Kidney (tissue), 14 donors: ENCODE results near the gene ADGRD1. TPM values are rescaled to one million over a fixed set of nuclear protein-coding genes. Genes with fewer than 3 reads are reported as not detected.

Experiments used
- DNase-seq, 5 donors: peaks; one replicate each; pipeline ENCODE4 v3.0.0-alpha.2; 2013 to 2020
- FAIRE-seq: peaks from 2 replicates; lab custom pipeline; 2012; peaks lifted over from hg19 to GRCh38; lab: Jason Lieb, UNC
- H3K27ac ChIP-seq, 2 donors: one replicate each; pipeline ENCODE4 v1.7.0; 2013; ENCODE audit warnings: low read depth in 2 of 2, low read length in 2 of 2, inconsistent platforms in 1 of 2
- H3K27me3 ChIP-seq: one replicate; pipeline ENCODE4 v1.7.1; 2013; ENCODE audit warnings: low read length, inconsistent platforms; ENCODE audit not compliant: control insufficient read depth, insufficient read depth
- H3K36me3 ChIP-seq, 3 donors: one replicate each; pipeline versions ENCODE4 v1.7.0 to v1.7.1; 2013; ENCODE audit warnings: low read length in 3 of 3, control low read depth in 1 of 3, inconsistent platforms in 1 of 3; ENCODE audit not compliant: insufficient read depth in 3 of 3, control insufficient read depth in 2 of 3
- H3K4me1 ChIP-seq, 3 donors: one replicate each; pipeline versions ENCODE4 v1.7.0 to v1.7.1; 2013; ENCODE audit warnings: low read length in 3 of 3, inconsistent platforms in 1 of 3, low read depth in 1 of 3; ENCODE audit not compliant: control insufficient read depth in 2 of 3, insufficient read depth in 2 of 3
- H3K4me3 ChIP-seq, 3 donors: one replicate each; pipeline versions ENCODE4 v1.7.0 to v1.8.1; 2013; ENCODE audit warnings: low read length in 3 of 3, control low read depth in 1 of 3, inconsistent platforms in 1 of 3
- H3K9ac ChIP-seq, 3 donors: one replicate each; pipeline versions ENCODE4 v1.7.0 to v1.7.1; 2013; ENCODE audit warnings: low read length in 3 of 3, control low read depth in 1 of 3, inconsistent platforms in 1 of 3
- H3K9me3 ChIP-seq, 3 donors: one replicate each; pipeline versions ENCODE4 v1.7.0 to v1.7.1; 2013; ENCODE audit warnings: low read length in 3 of 3, control low read depth in 1 of 3, inconsistent platforms in 1 of 3; ENCODE audit not compliant: control insufficient read depth in 2 of 3, insufficient read depth in 1 of 3
- CTCF ChIP-seq: IDR thresholded peaks from 3 replicates; pipeline ENCODE4 v1.5.1; 2012; ENCODE audit warnings: mild to moderate bottlenecking, moderate library complexity, borderline replicate concordance; ENCODE audit not compliant: insufficient read depth; ENCODE audit errors: extremely low read depth
- intact Hi-C: fragments of 100-400 bp; cut with DNase I; formaldehyde crosslinking; loops from one replicate; pipeline ENCODE4 v1.11.1; 2022
- polyA plus RNA-seq: library from polyadenylated mRNA; stranded (reverse); fragments of 350-450 nt; fragmentation: Illumina TruSeq; extraction: RNeasy Lipid Tissue Mini Kit (QIAGEN cat#74804); gene quantifications from one replicate; pipeline ENCODE4 v1.2.3, GENCODE V29; 2014; ENCODE audit warnings: low read depth, low replicate concordance; ENCODE audit not compliant: insufficient read depth
- total RNA-seq: library from RNA; stranded (reverse); fragmentation: NEBNext Ultra II Directional; extraction: Animal tissue kit (Norgen Biotek cat#: 25700); gene quantifications from one replicate; pipeline ENCODE4 v1.2.1, GENCODE V29; 2021
- donor health status: control.
- donor health status: control.
- donor health status: control.
- donor health status: control.
- donor health status: control.
- donor health status: DM: yes; HTN: yes; CAD: no.
- donor health status: Normal renal cell carcinoma (clear cell type).

ADGRD1 gene
- total and polyA plus RNA-seq, 2 donors from 2014 or later: 1.7 to 6.7 TPM

DNA sequence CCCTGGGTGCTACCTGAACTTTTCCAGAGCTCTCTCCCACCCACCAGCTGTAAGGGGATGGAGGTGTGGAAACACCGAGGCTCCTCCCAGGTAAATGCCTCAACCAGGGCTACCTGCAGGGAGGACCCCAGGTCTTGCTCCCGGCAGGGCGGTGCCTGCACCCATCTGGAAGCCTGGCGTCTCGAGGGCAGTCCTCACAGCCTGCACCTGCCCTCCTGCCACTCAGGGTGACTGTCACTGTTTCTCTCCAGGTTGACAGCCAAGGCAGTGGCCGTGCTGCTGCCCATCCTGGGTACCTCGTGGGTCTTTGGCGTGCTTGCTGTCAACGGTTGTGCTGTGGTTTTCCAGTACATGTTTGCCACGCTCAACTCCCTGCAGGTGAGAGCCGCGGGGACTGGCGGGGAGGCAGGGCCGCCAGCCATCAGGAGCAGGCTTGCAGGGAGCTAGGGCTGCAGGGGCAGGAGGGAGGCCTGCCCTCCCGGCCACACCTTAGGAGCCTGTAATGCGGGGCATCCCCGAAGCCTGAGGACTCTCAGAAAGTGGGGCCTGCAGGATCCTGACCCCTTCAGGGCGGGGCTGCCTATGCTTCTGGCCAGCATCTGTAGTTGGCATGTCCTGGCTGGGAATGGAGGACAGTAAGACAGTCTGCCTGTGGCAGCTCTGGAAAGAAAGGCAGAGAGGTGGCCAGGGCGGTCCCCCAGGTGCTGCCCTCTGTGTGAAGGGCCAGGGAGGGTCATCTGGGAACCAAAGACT is 182.3 kb downstream of the ADGRD1 start:
- FAIRE-seq: no peak
- intact Hi-C loops: no loop called here

DNA sequence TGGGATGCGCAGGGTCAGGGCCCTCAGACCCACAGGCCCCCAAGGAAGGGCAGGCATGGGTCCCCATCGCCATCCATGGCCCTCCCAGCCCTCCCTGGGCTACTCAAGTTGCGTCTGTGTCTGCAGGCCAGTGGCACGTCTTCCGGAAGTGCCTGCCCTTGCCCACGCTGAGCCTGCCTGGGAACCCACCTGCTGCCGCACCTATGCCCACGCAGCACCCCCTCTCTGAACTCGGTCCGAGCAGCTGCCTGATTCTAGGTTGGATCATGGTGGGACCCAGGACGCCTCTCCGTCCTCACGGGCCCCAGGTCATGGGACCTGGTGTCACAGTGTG is 182.8 kb downstream of the ADGRD1 start:
- H3K27me3 ChIP-seq: no peaks in the 10 kb centered on the region
- no peak overlapping the region for H3K4me3 ChIP-seq
- peak in 1 of 5 donors; percentile 68 for DNase-seq
- FAIRE-seq: no peak
- no peak overlapping the region for H3K27ac ChIP-seq
- H3K4me1 ChIP-seq: peaks cover 0 to 3% (median 0%) of the 10 kb centered on the region in 3 donors
- H3K9me3 ChIP-seq: no peaks in the 10 kb centered on the region
- intact Hi-C loops: no loop called here
- H3K9ac ChIP-seq: no peak overlapping the region
- no peak for TF ChIP-seq CTCF
- H3K36me3 ChIP-seq: no peaks in the 10 kb centered on the region

More for the DNA sequence above, 182.3 kb downstream of the ADGRD1 start:
- no peaks in the 10 kb centered on the region for H3K27me3 ChIP-seq
- H3K4me3 ChIP-seq: no peak overlapping the region
- no peak overlapping the region for H3K27ac ChIP-seq
- no peaks in the 10 kb centered on the region for H3K9me3 ChIP-seq
- DNase-seq: peak in 1 of 5 donors; percentile 56
- peaks cover 0 to 3% (median 0%) of the 10 kb centered on the region in 3 donors for H3K4me1 ChIP-seq
- H3K9ac ChIP-seq: no peak overlapping the region
- no peak for TF ChIP-seq CTCF
- no peaks in the 10 kb centered on the region for H3K36me3 ChIP-seq

DNA sequence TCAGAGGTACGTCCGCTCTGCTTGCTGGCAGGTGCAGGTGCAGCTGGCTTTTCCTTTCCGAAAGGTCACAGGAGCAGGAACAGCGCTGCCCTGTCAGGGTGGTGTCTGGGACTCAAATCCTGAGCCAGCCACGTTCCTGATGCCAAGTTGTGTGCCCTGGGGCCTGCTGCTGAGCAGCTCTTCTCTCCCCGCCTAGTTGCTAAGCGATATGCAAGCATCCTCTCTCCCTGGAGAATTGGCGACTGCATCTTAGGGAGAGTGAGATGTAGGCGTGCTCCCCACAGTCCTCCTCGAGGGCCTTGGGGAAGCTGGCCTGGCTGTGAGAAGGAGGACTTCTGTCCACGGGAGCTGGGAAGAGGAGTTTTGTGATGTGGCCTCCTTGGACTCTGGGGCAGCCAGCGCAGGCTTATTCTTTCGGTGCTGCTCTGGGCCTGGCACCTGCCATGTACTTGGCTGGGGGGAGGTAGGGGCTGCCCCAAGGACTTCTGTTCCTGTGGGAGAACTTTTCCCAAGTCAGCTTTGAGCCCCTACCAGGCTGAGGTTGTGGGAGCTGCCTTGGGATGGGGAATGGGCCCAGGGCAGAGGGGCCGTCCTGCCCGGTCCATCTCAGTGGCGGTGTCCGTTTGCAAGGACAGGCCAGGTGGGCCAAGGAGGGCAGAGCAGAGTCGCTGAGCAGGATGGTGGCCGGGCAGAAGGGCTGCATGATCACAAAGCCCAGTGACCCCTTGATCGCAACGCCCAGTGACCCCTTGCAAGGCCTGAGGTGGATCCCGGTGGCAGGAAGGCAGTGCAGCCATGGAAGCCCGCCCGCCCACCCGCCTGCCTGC is 183.5 kb downstream of the ADGRD1 start:
- Histone ChIP-seq H3K4me1 (peaks cover 0 to under 1% (median 0%) of the 10 kb centered on the region in 3 donors), H3K27ac (no peak overlapping the region), H3K9me3 (no peaks in the 10 kb centered on the region), H3K9ac (no peak overlapping the region), H3K4me3 (no peak overlapping the region), H3K27me3 (no peaks in the 10 kb centered on the region), H3K36me3 (no peaks in the 10 kb centered on the region)
- intact Hi-C loops: no loop called here
- no peak for FAIRE-seq
- no peak for TF ChIP-seq CTCF
- no peak for DNase-seq
